Right lung (tissue), 5 donors: ENCODE measurements around the gene ACOT4. TPM values are rescaled to one million over a fixed set of nuclear protein-coding genes. Genes with fewer than 3 reads are reported as not detected.
A peak's percentile ranks its signal among the peaks of the same experiment; 100 is the strongest.
"Not testable (repeated sequence)": the region's sequence is repeated elsewhere in the genome, so short reads cannot be mapped to it uniquely, and the experiment has no call there.

Source experiments
- DNase-seq, 2 donors: peaks; one replicate each; pipeline ENCODE4 v3.0.0-alpha.2; 2013
- polyA plus RNA-seq, 5 donors: library from polyadenylated mRNA; unstranded; fragments of 120-200 nt; gene quantifications; one replicate each; pipeline versions ENCODE4 v1.2.1 to v1.2.3, GENCODE V29; 2013; ENCODE audit warnings: inconsistent platforms in 1 of 5, low replicate concordance in 1 of 5; ENCODE audit not compliant: insufficient read length in 5 of 5, insufficient read depth in 1 of 5

The ACOT4 gene
- polyA plus RNA-seq, 5 donors: 0.60 to 0.93 (median 0.80) TPM

GRCh38 chr14:73576391-73576790, 15.3 kb upstream of the ACOT4 start:
- DNase-seq: no peak

DNA sequence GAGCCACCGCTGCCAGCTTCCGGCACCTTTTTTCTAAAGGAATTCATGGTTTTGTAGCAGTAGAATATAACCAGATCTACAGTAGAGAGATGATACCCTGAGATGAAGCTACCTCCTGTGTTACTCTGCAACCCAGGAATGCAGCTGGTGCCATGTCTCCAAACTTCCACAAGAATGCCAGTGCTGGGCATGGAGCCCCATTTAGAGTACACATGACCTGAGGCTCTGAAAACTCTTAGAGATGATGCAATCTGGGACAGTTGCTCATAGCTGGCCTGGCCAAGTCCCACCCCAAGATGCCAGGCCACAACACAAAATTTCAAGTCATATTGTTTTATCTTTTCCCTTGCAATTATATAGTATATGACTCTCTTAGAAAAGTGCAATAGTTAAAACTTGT, 14.5 kb upstream of the ACOT4 start:
- DNase-seq: not testable (repeated sequence)

DNA sequence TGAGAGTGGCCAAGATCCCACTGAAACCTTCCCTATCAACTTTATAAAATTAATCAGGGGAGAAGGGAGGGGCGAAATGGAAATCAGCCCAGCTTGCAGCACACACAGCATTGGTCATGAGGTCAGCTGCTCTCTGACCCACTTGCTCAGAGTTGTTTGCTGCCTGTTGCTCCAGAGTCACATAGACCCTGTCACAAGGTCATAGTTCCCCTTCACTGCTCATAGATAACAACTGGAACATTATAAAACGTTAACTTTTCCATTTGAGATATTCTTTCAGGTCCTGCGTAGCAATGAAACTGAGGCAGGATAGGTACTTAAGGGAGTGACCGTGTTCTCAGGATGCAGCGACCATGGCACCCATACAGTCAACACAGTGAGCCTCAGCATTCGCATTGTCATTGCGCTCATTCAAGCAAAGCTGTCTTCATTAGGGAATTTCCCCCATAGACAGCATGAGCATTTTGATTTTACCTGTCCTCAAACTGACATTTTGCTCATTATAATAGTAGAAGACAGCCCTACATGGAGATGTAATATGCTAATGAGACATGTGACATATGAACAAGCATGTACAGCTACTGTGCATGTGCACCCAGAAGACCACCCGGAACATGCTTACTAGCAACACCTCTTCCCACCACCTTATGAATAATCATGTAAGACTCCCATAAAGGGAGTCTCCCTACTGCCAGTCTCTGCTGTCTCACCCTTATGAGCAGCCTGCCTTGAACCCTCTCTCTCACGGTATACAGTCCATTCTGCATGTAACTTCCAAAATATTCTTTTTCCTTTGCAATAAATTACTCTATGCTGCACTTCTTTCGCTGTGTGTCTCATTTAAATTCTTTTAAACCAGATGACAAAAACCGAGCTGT, 9.3 kb upstream of the ACOT4 start:
- not testable (repeated sequence) for DNase-seq

- DNase-seq: no peak
Observed at GRCh38 chr14:73588695-73589094, 3.0 kb upstream of the ACOT4 start.

DNA sequence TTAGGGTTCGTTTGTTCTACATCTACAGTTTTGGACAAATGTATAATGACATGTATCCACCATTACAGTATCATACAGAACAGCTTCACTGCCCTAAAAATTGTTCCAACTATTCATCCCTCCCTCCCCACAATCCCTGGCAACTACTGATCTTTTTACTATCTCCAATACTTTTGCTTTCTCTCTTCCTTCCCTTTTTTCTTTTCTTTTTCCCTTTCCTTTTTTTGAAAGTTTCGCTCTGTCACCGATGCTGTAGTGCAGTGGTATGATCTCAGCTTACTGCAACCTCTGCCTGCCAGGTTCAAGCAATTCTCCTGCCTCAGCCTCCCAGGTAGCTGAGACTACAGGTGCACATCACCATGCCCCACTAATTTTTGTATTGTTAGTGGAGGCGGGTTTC, 2.6 kb upstream of the ACOT4 start:
- DNase-seq: no peak

GRCh38 chr14:73590673-73591004, 1.0 kb upstream of the ACOT4 start:
- not testable (repeated sequence) for DNase-seq

GRCh38 chr14:73594491-73594890, 2.8 kb downstream of the ACOT4 start:
- no peak for DNase-seq

- no peak for DNase-seq
Observed at GRCh38 chr14:73599499-73599898, 7.8 kb downstream of the ACOT4 start.

DNA sequence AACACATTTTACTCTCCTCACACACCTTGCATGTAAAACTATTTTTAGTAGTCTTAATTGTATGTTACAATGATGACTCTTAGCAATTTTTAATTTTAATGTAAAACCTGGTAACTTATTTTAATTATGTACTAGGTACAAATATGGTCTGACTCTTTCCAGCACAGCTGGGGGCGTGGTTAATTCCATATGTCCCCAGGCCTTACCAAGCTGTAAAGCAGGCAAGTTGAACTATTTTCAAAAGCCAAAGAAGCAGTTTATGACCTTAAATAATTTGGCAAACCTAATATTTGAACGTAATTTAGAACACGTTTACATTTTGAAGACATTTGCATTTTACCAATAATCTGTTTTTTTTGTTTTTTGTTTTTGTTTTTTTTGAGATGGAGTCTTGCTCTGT, 11.3 kb downstream of the ACOT4 start:
- no peak for DNase-seq

- DNase-seq: no peak
Observed at GRCh38 chr14:73606271-73606670, 14.6 kb downstream of the ACOT4 start.

- no peak for DNase-seq
Observed at GRCh38 chr14:73607241-73607640, 15.6 kb downstream of the ACOT4 start.

DNA sequence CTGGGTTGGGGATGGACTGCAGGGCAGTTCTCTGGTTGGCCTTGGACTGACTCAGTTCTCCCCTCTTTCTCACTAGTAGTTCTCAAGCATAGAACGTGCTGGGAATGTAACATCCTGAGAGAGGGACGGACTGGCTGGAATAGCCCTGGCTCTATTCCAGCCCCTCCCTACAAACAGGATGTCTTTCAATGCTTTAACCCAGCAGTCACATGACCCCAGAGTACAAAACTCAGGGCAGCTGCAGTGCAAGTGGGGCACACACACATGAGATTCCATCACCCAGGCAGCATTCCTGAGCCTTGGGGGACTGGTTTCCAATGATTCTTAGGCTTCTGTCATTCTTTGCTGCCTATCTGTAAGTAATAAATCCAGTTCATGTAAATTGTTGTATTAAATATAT, 19.0 kb downstream of the ACOT4 start:
- DNase-seq: no peak

DNA sequence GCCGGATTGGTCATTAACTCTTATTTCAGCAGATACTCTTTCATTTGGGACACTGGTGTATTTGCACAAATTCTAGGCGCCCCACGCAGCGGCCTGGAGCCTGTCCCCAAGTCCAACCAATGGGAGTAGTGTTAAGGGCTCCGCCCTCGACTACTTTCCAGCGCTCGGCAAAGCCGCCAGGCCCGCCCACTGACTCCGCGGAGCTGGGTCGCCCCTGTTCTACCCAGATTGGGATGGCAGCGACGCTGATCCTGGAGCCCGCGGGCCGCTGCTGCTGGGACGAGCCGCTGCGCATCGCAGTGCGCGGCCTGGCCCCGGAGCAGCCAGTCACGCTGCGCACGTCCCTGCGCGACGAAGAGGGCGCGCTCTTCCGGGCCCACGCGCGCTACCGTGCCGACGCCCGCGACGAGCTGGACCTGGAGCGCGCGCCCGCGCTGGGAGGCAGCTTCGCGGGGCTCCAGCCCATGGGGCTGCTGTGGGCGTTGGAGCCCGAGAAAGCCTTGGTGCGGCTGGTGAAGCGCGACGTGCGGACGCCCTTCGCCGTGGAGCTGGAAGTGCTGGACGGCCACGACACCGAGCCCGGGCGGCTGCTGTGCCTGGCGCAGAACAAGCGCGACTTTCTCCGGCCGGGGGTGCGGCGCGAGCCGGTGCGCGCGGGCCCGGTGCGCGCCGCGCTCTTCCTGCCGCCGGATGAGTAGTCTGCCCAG, 20.8 kb downstream of the ACOT4 start, which contains the start of gene ACOT6:
Gene ACOT6, plus strand, starts transcription at position 179 of the 707 bp plus-strand sequence. Its CDS starts 55 bp downstream, at position 234.
- peak; percentile 68 to 78 for DNase-seq

DNA sequence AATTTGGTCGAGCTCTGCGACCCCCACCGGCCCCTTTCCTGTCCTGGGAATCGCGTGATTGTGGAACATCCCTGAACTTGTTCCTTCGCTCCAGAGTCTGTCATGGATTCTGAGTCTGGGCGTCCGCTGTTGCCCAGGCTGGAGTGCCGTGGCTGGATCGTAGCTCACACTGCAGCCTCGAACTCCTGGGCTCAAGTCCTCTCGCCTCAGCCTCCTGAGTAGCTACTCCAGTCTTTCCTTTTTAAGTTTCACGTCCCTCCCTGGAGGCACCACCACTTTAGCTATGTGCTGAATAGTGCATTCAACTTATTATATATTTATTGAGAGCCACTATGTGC, 21.3 kb downstream of the ACOT4 start:
- no peak for DNase-seq

- DNase-seq: no peak
Observed at GRCh38 chr14:73613419-73613963, 21.8 kb downstream of the ACOT4 start.

- DNase-seq: no peak
Observed at GRCh38 chr14:73616831-73617230, 25.2 kb downstream of the ACOT4 start.

GRCh38 chr14:73619524-73619923, 27.9 kb downstream of the ACOT4 start:
- DNase-seq: no peak

DNA sequence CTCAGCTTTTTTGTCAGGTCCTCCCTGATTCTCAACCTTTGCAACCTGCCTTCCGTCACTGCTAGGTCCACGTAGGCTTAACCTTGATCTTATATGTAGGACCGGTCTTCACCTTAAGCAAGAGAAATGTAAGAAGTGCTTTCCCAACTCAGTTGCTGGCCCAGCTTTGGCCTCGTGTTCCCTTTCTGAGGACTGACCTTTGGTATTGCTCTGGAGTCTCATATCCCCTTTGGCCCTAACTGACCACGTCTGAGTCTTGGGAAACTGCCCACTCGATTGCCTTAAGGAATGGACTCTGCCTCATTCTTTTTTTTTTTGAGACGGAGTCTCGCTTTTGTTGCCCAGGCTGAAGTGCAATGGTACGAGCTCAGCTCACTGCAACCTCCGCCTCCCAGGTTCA, 28.6 kb downstream of the ACOT4 start:
- DNase-seq: no peak

DNA sequence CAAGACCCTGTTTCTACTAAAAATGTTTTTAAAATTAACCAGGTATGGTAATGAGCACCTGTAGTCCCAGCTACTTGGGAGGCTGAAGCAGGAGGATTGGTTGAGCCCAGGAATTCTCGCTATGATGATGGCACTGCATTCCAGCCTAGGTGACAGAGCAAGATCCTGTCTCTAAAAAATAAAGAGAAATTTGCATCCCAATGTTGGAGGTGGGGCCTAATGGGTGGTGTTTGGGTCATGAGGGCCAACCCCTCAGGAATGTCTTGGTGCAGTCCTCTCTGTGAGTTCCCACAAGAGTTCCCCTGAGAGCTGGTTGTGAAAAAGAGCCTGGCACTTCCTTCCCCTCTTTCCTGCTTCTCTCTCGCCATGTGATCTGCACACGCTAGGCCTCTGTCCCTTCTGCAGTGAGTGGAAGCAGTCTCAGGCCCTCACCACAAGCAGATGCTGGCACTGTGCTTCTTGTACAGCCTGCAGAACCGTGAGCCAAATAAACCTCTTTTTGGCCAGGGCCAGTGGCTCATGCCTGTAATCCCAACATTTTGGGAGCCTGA, 31.9 kb downstream of the ACOT4 start:
- no peak for DNase-seq

DNA sequence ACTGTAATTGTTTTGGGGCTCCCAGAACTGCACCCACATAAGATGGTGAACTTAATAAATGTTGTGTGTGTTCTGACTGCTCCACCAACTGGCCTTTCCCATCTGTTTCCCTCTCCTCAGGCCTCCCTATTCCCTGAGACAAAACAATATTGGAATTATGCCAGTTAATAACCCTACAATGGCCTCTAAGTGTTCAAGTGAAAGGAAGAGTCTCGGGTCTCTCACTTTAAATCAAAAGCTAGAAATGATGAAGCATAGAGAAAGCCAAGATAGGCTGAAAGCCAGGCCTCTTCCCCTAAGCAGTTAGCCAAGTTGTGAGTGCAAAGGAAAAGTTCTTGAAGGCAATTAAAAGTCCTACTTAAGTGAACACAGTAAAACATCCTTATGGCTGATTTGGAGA, 34.0 kb downstream of the ACOT4 start:
- DNase-seq: no peak

GRCh38 chr14:73627151-73627558, 35.5 kb downstream of the ACOT4 start:
- no peak for DNase-seq

- no peak for DNase-seq
Observed at GRCh38 chr14:73630009-73630780, 38.5 kb downstream of the ACOT4 start.
